8988T (cell line): ENCODE results near the gene TRMT112.

Experiments used
- DNase-seq: peaks from one replicate; pipeline ENCODE4 v3.0.0; 2011

Gene TRMT112

DNA sequence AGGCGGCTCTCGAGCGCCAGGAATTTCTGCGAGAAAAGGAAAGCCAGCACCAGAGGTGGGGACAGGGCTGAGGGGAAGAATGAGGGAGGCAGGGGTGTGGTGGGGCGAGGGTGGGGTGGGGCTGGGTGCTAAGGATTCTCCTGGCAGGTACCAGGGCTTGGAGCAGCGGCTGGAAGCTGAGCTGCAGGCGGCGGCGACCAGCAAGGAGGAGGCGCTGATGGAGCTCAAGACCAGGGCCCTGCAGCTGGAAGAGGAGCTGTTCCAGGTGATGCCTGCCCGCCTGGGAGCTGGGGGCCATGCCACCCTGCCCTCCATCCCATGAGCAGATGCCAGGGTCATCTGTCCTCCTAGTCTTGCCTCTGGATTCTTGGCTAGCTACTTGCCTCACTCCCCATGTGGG is 32.0 kb upstream of the TRMT112 start:
- peak; percentile 29 for DNase-seq

DNA sequence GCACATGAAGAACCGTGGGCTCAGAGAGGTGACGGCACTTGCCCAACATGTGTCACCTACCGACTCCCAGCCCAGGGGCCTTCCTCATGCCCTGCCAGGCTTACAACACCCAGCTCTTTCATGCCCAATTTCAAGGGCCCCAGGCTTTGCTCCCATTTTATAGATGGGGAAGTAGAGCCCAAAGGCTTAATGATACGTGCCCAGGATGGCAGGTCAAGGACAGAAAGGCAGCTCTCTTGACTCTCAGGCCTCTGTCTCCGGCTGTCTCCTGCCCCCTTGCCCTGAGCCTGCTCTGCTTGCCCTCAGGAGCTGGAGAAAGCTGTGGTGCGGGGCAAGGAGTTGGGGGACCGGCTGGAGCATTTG is 31.6 kb upstream of the TRMT112 start:
- no peak for DNase-seq

DNA sequence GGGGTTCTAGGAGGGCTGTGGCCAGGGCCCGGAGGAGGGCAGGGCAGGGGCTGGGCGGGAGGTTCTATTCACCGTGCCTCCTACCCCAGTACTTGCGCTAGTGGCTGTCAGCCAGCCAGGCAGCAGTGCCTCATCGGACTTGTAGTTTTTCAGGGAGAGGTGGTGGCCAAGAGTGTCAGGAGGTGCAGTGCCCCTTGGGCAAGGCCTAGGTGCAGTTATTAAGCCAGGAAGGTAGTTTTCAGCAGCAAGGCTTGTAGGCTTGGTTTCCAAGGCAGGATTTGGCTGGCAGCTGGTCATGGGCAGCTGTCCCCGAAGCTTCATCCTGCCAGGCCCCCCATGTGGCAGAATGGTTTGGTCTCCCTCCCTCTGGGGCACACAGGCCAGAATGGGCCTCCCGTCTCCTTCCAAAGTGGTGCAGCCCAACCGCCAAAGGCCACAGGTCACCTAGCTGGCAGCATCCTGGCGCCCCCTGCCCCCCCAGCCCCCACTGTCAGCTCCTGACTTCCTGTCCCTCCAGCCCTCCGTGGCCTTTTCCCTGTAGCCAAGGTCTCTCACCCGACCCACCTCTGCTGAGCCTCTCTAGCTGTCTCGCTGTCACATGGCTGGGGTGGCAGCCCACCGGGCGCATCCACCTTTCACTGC is 31.1 kb upstream of the TRMT112 start:
- peak; percentile 44 for DNase-seq

DNA sequence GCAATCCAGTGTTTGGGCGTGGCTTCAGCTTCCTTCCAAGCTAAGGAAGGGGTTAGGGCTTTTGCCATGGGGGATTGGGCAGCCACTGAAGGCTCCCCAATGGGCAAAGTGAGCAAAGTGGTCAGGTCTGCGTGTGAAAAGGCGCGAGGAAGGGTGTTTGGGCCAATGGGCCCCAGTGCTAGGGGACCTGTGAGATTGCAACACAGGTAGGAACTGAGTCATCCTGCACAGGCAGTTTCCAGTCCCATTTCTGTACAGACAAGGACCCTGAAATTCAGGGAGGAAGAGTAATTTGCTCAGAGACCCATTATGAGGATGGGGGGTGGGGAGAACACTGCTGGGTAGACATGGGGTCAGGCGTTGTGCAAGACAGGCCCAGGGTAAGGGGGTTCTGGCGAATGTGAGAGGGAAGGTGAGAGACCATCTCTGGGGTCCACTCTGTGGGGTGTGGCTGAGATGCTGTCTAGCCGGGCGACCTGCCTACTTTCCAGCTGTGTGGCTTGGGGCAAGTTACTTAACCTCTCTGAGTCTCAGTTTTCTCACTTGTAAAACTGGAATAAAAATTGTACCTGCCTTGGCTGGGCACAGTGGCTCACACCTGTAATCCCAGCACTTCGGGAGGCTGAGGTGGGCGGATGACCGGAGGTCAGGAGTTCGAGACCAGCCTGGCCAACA is 30.0 kb upstream of the TRMT112 start:
- peak; percentile 27 for DNase-seq

DNA sequence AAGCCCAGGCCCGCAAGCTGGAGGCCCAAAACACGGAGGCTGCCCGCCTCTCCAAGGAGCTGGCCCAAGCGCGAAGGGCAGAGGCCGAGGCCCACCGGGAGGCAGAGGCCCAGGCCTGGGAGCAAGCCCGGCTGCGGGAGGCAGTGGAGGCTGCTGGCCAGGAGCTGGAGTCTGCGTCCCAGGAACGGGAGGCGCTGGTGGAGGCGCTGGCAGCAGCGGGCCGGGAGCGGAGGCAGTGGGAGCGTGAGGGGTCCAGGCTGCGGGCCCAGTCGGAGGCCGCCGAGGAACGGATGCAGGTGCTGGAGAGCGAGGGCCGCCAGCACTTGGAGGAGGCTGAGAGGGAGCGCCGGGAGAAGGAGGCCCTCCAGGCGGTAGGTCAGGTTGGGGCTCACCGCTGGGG is 27.4 kb upstream of the TRMT112 start:
- DNase-seq, result no peak

DNA sequence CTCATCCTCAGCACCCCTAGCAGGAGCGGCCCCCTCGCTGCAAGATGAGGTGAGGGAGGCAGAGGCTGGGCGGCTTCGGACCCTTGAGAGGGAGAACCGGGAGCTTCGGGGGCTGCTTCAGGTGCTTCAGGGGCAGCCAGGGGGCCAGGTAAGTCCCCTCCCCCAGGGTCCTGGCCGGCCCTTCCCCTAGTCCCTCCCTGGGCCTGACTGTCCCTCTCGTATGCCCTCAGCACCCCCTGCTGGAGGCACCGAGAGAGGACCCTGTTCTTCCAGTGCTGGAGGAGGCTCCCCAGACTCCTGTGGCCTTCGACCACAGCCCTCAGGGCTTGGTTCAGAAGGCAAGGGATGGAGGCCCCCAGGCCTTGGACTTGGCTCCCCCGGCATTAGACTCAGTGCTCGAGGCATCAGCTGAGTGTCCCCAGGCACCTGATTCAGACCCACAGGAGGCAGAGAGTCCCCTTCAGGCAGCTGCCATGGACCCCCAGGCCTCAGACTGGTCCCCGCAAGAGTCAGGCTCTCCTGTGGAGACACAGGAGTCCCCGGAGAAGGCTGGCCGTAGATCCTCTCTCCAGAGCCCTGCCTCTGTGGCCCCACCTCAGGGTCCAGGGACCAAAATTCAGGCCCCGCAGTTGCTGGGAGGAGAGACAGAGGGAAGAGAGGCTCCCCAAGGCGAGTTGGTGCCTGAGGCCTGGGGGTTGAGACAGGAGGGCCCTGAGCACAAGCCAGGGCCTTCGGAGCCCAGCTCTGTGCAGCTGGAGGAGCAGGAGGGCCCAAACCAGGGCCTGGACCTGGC is 26.6 kb upstream of the TRMT112 start:
- peak; percentile 90 for DNase-seq

DNA sequence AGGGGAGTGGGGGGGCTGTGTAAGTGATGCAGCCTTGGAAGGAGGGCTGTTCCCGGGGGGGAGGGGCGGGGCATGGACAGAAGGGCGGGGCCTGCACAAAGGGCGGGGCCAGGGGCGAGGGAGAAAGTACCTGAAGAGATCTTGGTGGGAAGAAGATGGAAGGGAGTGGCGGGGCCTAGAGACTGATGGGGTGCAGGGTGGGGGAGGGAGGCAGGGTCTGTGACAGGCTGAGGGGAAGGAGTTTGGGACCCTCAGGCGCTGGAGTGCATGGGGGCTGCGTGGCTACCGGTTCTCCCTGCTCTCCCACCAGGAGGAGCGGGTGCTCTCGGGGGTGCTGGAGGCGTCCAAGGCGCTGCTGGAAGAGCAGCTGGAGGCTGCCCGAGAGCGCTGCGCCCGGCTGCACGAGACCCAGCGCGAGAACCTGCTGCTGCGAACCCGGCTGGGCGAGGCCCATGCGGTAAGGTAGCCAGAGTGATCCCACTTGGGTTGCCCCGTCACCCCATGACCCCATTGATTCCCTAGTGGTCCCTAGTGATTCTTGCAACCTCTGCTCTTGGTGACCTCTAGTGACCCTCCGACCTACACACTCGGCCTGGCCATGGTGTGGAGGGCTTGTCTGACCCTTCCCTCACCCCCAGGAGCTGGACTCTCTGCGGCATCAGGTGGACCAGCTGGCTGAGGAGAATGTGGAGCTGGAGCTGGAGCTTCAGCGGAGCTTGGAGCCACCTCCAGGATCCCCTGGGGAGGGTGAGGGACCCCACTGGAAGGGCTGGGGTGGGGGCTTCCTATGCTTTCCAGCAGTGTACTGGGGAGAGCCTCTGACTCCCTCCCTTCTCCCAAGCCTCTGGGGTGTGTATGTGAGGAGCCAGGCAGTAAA is 25.7 kb upstream of the TRMT112 start:
- peak; percentile 85 for DNase-seq

DNA sequence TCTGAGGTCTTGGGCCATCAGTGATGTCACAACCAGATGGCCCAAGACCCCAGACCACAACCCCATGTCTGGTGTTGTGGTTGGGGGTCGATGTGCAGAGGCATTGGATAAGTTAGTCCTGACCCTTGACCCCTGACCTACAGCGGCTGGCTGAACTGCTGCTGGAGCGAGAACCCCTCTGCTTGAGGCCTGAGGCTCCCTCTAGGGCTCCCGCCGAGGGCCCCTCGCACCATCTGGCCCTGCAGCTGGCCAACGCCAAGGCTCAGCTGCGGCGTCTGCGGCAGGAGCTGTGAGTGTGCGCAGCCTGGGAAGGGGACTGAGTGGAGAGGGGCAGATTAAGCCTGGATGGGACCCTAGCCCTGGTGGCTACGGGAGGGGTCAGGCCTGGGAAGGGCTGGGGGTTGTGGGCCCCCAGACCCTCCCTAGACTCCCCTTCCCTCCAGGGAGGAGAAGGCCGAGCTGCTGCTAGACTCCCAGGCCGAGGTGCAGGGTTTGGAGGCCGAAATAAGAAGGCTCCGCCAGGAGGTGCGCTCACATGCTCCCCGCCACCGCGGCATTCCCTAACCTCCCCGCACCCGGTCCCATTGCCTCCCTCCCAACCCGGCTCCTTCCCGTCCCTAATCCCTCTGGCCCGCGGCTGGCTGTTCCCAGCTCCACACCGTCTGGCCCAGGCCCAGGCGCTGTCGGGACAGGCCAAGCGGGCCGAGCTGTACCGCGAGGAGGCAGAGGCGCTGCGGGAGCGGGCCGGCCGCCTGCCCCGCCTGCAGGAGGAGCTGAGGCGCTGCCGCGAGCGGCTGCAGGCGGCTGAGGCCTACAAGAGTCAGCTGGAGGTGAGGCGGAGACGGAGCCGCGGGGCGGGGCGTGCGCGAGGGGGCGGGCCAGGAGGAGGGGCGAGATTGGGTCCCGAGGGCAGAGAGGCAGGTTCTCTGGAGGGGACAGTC is 24.8 kb upstream of the TRMT112 start:
- DNase-seq, result peak; percentile 99

DNA sequence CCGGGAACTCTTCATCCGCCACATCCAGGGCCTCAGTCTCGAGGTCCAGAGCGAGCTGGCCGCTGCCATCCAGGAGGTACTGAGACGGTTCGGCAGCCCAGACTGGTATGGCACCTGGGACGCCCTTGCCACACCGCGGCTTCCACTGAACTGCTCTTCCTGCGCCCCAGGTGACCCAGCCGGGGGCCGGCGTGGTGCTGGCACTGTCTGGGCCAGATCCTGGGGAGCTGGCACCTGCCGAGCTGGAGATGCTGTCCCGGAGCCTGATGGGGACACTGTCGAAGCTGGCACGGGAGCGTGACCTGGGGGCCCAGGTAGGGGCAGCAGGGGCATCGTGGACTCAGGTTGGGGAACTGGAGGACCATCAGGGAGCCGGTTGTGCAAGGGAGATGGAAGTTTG is 24.1 kb upstream of the TRMT112 start:
- no peak for DNase-seq

DNA sequence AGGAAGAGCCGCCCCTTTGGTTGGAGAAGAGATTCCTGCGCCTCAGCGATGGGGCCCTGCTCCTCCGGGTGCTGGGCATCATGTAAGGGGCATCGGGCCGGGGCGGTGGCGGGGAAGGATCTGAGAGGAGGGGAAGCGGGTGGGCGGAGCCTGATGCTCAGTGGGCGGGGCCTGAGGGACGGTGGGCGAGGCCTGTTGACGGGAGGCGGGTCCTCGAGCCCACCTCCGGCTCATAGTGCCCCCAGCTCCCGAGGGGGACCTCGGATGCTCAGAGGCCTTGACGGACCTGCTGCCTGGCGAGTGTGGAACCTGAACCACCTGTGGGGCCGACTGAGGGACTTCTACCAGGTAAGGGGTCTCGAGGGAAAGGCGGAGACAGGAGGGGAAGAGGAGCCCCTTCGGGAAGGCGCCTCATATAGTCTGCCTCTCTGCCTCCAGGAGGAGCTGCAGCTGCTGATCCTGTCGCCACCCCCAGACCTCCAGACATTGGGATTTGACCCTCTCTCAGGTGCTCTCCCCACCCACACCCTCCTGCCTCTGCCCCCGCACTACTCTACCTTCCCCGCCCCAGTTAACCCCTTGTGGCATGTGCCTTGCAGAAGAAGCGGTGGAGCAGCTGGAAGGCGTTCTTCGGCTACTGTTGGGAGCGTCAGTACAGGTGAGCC is 23.4 kb upstream of the TRMT112 start:
- DNase-seq, result peak; percentile 45

DNA sequence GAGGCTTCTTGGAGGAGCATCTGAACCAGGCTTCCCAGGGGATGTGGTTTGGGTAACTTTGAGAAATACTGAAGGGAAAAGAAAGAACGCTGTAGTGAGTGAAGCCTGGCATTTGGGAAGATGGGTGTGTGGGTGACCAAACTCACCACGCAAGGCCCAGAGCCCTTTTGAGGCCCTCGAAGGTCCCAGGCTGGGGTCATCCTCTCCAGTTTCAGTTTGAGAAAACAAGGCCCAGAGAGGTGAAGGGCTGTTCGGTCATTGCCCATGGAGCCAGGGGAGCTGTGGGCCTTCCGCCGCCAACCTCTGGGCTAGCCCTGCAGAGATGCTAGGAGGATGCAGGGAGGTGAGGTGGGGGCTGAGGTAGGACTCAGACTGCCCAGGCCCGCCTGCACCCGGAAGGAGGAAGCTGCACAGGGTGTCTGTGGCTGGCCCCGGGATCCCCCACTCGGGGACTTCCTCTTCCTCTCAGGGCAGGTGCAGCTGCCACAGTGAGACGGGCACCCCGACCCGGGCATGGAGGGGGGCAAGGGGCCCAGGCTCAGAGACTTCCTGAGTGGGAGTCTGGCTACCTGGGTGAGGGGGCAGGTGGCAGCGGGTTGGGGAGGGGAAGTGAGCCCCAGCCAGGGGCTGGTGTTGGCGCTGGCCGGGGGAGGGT is 22.5 kb upstream of the TRMT112 start, which contains the start of gene CCDC88B:
Gene CCDC88B (plus strand): TSS at position 451 of the 655 bp plus-strand sequence. CDS start 63 bp downstream, at position 514.
- no peak for DNase-seq

DNA sequence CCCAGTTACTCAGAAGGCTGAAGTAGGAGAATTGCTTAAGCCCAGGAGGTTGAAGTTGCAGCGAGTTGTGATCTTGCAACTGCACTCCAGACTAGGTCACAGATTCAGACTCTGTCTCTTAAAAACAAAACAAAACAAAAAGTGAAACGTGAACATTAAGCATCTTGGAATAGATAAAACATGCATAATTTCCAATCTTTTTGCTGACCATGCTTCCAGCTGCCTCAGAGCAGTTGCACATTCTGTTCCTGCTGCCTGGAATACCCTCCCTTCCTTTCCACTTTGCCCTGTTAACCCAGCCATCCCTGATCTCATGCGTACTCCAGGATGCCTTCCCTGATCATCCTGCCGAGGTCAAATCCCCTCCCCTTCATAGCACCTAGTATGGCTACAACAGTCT is 21.9 kb upstream of the TRMT112 start:
- DNase-seq, result no peak

DNA sequence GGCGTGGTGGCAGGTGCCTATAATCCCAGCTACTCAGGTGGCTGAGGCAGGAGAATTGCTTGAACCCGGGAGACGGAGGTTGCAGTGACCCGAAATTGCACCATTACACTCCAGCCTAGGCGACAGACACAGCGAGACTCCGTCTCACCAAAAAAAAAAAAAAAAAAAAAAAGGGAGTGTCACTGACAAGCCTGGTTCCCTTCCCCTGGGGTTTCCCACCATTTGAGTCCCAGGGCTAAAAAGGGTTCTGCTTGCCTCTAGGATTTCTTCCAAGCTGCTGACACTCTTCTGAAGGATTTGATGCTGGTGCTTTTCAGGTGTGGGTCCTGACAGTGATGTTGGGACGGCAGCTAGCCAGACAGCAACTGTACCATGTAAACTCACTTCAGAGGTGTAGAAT is 21.4 kb upstream of the TRMT112 start:
- DNase-seq, result no peak

DNA sequence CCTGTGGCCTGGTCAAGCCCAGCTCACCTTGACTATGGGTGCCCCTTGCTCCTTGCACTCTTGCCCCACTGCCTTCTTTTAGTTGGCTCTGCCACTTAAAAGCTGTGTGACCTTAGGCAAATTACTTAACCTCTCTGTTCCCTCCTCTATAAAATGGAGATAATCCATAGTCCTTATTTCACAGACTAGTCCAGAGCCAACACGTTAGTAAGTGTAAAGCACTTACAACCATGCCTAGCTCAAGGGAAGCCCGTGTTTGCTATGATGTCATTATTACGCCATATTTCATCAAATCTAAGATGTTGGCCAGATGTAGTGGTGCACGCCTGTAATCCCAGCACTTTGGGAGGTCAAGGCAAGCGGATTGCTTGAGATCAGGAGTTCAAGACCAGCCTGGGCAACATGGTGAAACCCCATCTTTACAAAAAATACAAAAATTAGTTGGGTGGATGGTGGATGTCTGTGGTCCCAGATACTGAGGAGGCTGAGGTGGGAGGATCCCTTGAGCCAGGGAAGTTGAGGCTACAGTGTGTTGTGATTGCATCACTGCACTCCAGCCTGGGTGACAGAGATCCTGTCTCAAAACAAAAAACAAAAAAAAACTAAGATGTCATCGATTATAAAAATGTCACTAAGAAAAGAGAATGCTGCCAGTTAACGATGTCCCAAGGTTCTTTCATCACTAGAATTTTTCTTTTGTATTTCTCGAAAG is 20.3 kb upstream of the TRMT112 start:
- no peak for DNase-seq

DNA sequence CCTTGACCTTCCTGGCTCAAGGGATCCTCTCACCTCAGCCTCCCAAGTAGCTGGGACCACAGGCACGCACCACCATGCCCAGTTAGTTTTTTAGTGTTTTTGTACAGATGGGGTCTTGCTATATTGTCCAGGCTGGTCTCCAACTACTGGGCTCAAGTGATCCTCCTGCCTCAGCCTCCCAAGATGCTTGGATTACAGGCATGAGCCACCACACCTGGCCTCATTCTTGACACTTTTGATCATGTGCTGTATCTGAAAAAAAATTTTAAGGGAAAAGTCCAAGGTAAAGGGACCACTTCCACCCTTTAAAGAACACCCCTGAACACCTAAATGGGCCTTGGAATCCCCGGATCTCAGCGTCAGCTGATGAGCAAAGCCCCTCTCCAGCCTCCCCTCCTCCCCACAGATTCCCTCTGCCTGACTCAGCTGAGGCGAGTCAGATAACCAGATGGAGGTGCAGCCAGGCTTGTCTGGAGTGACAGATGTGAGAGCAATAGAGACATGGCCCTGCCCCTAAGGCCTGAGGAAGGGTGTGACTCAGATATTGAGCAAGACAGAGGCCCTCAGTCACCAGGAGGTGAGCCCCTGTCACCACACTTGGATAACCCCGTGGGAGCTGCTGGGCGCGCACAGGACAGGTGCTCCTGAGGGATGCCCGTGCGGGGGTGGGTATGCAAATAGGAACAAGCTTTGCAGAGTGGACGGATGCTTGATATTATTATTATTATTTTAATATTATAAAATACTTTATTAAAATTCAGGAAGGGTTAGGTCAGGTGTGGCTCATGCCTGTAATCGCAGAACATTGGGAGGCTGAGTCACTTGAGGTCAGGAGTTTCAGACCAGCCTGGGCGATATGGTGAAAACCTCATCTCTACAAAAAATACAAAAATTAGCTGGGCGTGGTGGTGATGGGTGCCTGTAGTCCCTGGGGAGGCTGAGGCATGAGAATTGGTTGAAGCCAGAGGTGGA is 17.7 kb upstream of the TRMT112 start:
- peak; percentile 95 for DNase-seq

DNA sequence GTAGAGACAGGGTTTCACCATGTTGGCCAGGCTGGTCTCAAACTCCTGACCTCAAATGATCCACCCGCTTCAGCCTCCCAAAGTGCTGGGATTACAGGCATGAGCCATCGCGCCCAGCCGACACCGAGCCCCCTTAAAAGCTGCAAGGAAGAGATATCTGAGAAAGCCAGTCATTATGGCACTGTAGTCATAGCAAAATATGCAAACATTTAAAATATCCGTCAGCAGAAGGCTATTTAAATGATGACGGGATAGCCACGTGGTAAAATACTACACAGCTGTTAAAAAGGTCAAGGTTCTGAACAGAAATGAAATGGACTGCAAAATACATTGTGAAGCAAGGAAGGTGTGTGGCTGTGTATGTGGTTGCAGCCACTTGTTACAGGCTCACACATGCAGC is 16.2 kb upstream of the TRMT112 start:
- DNase-seq, result no peak

DNA sequence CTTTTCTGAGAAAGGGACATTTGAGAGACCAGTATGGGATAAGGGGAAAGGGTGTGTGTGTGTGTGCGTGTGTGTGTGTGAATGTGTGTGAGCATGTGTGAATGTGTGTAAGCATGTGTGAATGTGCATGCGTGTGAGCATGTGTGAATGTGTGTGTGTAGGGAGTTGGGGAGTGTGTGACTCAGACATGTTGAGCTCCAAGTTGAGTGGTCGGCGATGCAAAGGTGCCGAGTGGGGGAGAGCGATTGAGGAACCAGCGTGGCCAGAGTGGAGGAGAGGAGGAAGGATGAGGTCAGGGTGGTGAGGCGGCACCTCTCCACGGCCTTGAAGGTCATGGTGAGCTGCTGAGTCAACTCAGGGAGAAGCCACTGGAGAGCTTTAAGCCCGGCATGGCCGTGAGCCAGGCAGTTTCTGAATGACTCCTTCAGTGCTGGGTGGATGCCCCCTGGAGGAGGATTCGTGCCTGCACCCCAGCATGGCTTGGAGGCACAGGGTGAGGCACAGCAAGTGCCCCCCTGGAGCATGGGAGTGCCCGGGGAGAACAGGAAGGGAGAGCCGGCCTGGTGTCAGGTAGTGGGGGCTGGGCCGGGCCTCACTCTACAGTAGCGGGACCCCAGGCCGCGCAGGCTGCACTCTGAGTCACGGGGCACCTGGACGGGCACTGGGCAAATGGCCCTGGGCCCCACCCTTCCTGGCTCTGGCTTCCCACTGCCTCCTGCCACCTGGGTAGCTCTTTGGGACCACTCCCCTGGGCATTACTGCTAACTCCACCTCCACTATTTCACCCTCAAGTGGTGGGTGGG is 14.4 kb upstream of the TRMT112 start:
- DNase-seq, result peak; percentile 88

DNA sequence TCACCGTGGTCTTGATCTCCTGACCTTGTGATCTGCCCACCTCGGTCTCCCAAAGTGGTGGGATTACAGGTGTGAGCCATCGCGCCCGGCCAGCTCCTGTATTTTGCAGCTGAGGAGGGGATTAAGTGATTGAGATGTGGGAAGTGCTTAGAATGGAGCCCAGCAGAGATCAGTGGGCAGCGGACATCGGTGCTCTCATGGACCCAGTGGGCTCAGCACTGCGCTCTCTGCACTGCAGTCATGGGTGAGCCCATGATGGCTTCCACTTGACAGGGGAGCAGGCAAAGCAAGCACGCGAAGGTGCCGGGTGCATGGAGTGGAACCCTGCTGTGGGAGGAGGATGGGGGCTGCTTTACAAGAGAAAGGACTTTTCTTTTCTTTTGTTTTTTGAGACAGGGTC is 13.5 kb upstream of the TRMT112 start:
- no peak for DNase-seq
